HepG2 (cell line): Measurements from ENCODE around the gene LRRN1. TPM values are rescaled to one million over a fixed set of nuclear protein-coding genes. Genes with fewer than 3 reads are reported as not detected.

Source experiments
- ATAC-seq: fragments of 200-7000 bp; cut with Tn5 transposase; 3 replicates; pipeline ENCODE4 v1.9.1; 2020; ENCODE audit warnings: mild to moderate bottlenecking, moderate library complexity
- BruUV-seq: library from RNA; stranded (reverse); fragments of 400-500 nt; replicated peaks from 2 replicates; lab custom pipeline; 2021; lab: Mats Ljungman, UMichigan
- CTCF ChIA-PET: fragments of 300-600 bp; formaldehyde crosslinking; extraction: SDS; loops from one replicate; lab custom pipeline; 2021; ENCODE audit warnings: low total read pairs, inconsistent platforms, low intra/inter-chr PET ratio; lab: Yijun Ruan, JAX
- POLR2A ChIA-PET: fragments of 350-600 bp; sonication (Branson Sonifier 250); formaldehyde crosslinking; loops from one replicate; lab custom pipeline; 2020; ENCODE audit warnings: antibody characterized with exemption, inconsistent platforms; lab: Yijun Ruan, JAX
- DNase-seq: peaks from one replicate; pipeline ENCODE4 v3.0.0-alpha.2; 2015; ENCODE audit warnings: low spot score
- FAIRE-seq: peaks from 3 replicates; lab custom pipeline; 2011; peaks lifted over from hg19 to GRCh38; lab: Jason Lieb, UNC
- H2AFZ ChIP-seq: one replicate; pipeline ENCODE4 v1.6.1; 2011; ENCODE audit warnings: low read length, inconsistent platforms
- H3K27ac ChIP-seq: fragments of 300-600 bp; 3 replicates; pipeline ENCODE4 v1.8.0; 2011; ENCODE audit warnings: mixed run types, mild to moderate bottlenecking, mixed read lengths, low read length, inconsistent platforms; ENCODE audit not compliant: insufficient read depth; ENCODE audit errors: extremely low read length
- H3K27me3 ChIP-seq, 2 experiments: fragments of 200-600 bp in 1 of 2; 2 replicates in 1 of 2; 3 replicates in 1 of 2; pipeline versions ENCODE4 v1.6.0 to v1.8.0; 2011; ENCODE audit warnings: low read length in 2 of 2, mild to moderate bottlenecking in 2 of 2, moderate library complexity in 2 of 2, inconsistent platforms in 1 of 2; ENCODE audit not compliant: insufficient read depth in 2 of 2, control insufficient read depth in 1 of 2
- H3K36me3 ChIP-seq, 2 experiments: fragments of 200-600 bp in 1 of 2; replicated peaks in 1 of 2; 2 replicates in 1 of 2; 3 replicates in 1 of 2; pipeline versions ENCODE4 v1.5.1 to v1.8.0; 2011; ENCODE audit warnings: low read length in 2 of 2, inconsistent platforms in 1 of 2; ENCODE audit not compliant: insufficient read depth in 2 of 2, control insufficient read depth in 1 of 2
- H3K4me1 ChIP-seq: 2 replicates; pipeline ENCODE4 v1.5.1; 2012; ENCODE audit warnings: low read length, inconsistent platforms; ENCODE audit not compliant: insufficient read depth
- H3K4me2 ChIP-seq: 2 replicates; pipeline ENCODE4 v1.6.0; 2011; ENCODE audit warnings: low read depth, low read length, inconsistent platforms
- H3K4me3 ChIP-seq, 3 experiments: fragments of 200-600 bp in 1 of 3; sonication (generic), shearing (Covaris generic) in 1 of 3; replicated peaks in 1 of 3; 2 replicates each; pipeline ENCODE4 v1.5.1; 2011 to 2016; ENCODE audit warnings: low read length in 3 of 3, inconsistent platforms in 2 of 3, low read depth in 2 of 3, mild to moderate bottlenecking in 2 of 3, control low read depth in 1 of 3, mixed read lengths in 1 of 3; ENCODE audit not compliant: insufficient read depth in 1 of 3
- H3K79me2 ChIP-seq: one replicate; pipeline ENCODE4 v1.6.1; 2011; ENCODE audit warnings: low read length, inconsistent platforms; ENCODE audit not compliant: insufficient read depth
- H3K9ac ChIP-seq: 2 replicates; pipeline ENCODE4 v1.6.0; 2011; ENCODE audit warnings: mild to moderate bottlenecking, low read depth, low read length, inconsistent platforms; ENCODE audit not compliant: insufficient read depth
- H3K9me3 ChIP-seq: 2 replicates; pipeline ENCODE4 v1.5.1; 2012; ENCODE audit warnings: mild to moderate bottlenecking, low read length
- H4K20me1 ChIP-seq: 2 replicates; pipeline ENCODE4 v1.6.0; 2011; ENCODE audit warnings: inconsistent platforms, mild to moderate bottlenecking, low read length, moderate library complexity; ENCODE audit not compliant: insufficient read depth
- GMEB2 ChIP-seq: IDR thresholded peaks from 2 replicates; pipeline ENCODE4 v1.6.1; 2016; ENCODE audit warnings: missing biosample characterization, missing genetic modification reagents, low read depth
- IKZF5 ChIP-seq: IDR thresholded peaks from 2 replicates; pipeline ENCODE4 v1.6.1; 2018; ENCODE audit warnings: missing genetic modification reagents, mild to moderate bottlenecking, missing compliant biosample characterization
- NPAS2 ChIP-seq: sonication (generic); formaldehyde crosslinking; IDR thresholded peaks from 2 replicates; pipeline ENCODE4 v1.8.0; 2022; ENCODE audit warnings: mild to moderate bottlenecking, missing genetic modification reagents, borderline replicate concordance
- REL ChIP-seq: sonication (generic); formaldehyde crosslinking; conservative IDR thresholded peaks from 2 replicates; pipeline ENCODE4 v1.8.0; 2022; ENCODE audit warnings: mild to moderate bottlenecking, missing genetic modification reagents, moderate library complexity
- STAT5B ChIP-seq: sonication (generic); formaldehyde crosslinking; IDR thresholded peaks from 2 replicates; pipeline ENCODE4 v1.4.0; 2020; ENCODE audit warnings: missing genetic modification reagents
- TEAD2 ChIP-seq: sonication (generic); formaldehyde crosslinking; IDR thresholded peaks from 2 replicates; pipeline ENCODE4 v1.9.0; 2021; ENCODE audit warnings: missing genetic modification reagents
- THAP7 ChIP-seq: sonication (generic); formaldehyde crosslinking; IDR thresholded peaks from 2 replicates; pipeline ENCODE4 v1.8.1; 2023; ENCODE audit warnings: mild to moderate bottlenecking, missing genetic modification reagents
- ZNF234 ChIP-seq: sonication (generic); formaldehyde crosslinking; conservative IDR thresholded peaks from 2 replicates; pipeline ENCODE4 v1.5.1; 2020; ENCODE audit warnings: mild to moderate bottlenecking, missing genetic modification reagents
- ZNF30 ChIP-seq: sonication (generic); formaldehyde crosslinking; IDR thresholded peaks from 2 replicates; pipeline ENCODE4 v1.5.0; 2020; ENCODE audit warnings: mild to moderate bottlenecking, missing genetic modification reagents
- ZNF512B ChIP-seq: sonication (generic); formaldehyde crosslinking; IDR thresholded peaks from 2 replicates; pipeline ENCODE4 v1.5.1; 2020; ENCODE audit warnings: missing genetic modification reagents, mild to moderate bottlenecking, borderline replicate concordance
- ZNF567 ChIP-seq: sonication (generic); formaldehyde crosslinking; IDR thresholded peaks from 2 replicates; pipeline ENCODE4 v1.8.1; 2023; ENCODE audit warnings: mild to moderate bottlenecking, missing genetic modification reagents, borderline replicate concordance
- ZNF7 ChIP-seq: IDR thresholded peaks from 2 replicates; pipeline ENCODE4 v1.6.1; 2016; ENCODE audit warnings: missing biosample characterization, missing genetic modification reagents
- WGBS: methylation state at CpG from one replicate; pipeline ENCODE4 v1.1.6; 2017; ENCODE audit warnings: low lambda C conversion rate; 5-methylcytosine and 5-hydroxymethylcytosine counted together
- in situ Hi-C: cut with HindIII; loops from 2 replicates; pipeline ENCODE4 v1.10.0; 2017; ENCODE audit warnings: low pct_unique_long_range_greater_than_20kb; ENCODE audit not compliant: extremely low pct_ligation_motif_present
- intact Hi-C: fragments of 100-400 bp; cut with micrococcal nuclease; formaldehyde crosslinking; loops from one replicate; pipeline ENCODE4 v1.10.0; 2022; ENCODE audit not compliant: unreplicated experiment
- polyA plus RNA-seq, 8 experiments: library from polyadenylated mRNA; depleted of rRNA in 3 of 8; stranded (reverse) in 7 of 8; unstranded in 1 of 8; fragments of >200 nt; fragmentation: Illumina TruSeq in 4 of 8; extraction: Trizol in 4 of 8; gene quantifications; 2 replicates each; pipeline versions ENCODE4 v1.2.1 to v1.2.3, GENCODE V29; 2011 to 2016; ENCODE audit warnings: low read depth in 4 of 8, missing spikeins in 1 of 8, mixed read lengths in 1 of 8; ENCODE audit not compliant: insufficient read depth in 1 of 8
- total RNA-seq, 5 experiments: library from RNA; depleted of rRNA; stranded (reverse); fragments of >200 nt; fragmentation: Illumina TruSeq; extraction: Trizol; gene quantifications; 2 replicates each; pipeline ENCODE4 v1.2.3, GENCODE V29; 2016; ENCODE audit warnings: low read depth in 1 of 5

Gene LRRN1
- total and polyA plus RNA-seq, 2 of the 13 experiments (the other 11 are each of a cell fraction or from before 2014, with no cell fraction given) = not detected

GRCh38 chr3:3817865-3818264, 18.6 kb downstream of the LRRN1 start:
- no peaks in the 10 kb centered on the region for H3K36me3 ChIP-seq
- ChIA-PET POLR2A (no interaction called here), CTCF (no interaction called here)
- WGBS = 77% methylated on average over 5 of the region's 5 CpGs
- in situ Hi-C loops (no loop called here), intact Hi-C loops (no loop called here)
- H3K4me3 ChIP-seq = no peak overlapping the region
- BruUV-seq = no TSS peak
- H3K9me3 ChIP-seq = no peaks in the 10 kb centered on the region
- no peaks in the 10 kb centered on the region for H3K79me2 ChIP-seq
- no peak overlapping the region for H3K27ac ChIP-seq
- TF ChIP-seq GMEB2 (CRISPR knock-in tag) = no peak
- TF ChIP-seq IKZF5 (CRISPR knock-in tag) = no peak
- no peak for TF ChIP-seq NPAS2 (CRISPR knock-in tag)
- TF ChIP-seq TEAD2 (CRISPR knock-in tag) = no peak
- no peak for TF ChIP-seq ZNF567 (CRISPR knock-in tag)
- no peak for TF ChIP-seq ZNF234 (CRISPR knock-in tag)
- TF ChIP-seq STAT5B (CRISPR knock-in tag) = no peak
- TF ChIP-seq REL (CRISPR knock-in tag) = no peak
- TF ChIP-seq ZNF512B (CRISPR knock-in tag) = no peak
- TF ChIP-seq ZNF30 (CRISPR knock-in tag) = no peak
- TF ChIP-seq THAP7 (CRISPR knock-in tag) = no peak
- no peak for TF ChIP-seq ZNF7 (CRISPR knock-in tag)
- H3K27me3 ChIP-seq = no peaks in the 10 kb centered on the region
- H2AFZ ChIP-seq = no peak overlapping the region
- DNase-seq (no peak), ATAC-seq (no peak), FAIRE-seq (no peak)
- no peak overlapping the region for H3K9ac ChIP-seq
- H3K4me2 ChIP-seq = no peak overlapping the region
- H3K4me1 ChIP-seq = no peaks in the 10 kb centered on the region
- no peaks in the 10 kb centered on the region for H4K20me1 ChIP-seq
